HG03575 (cell line): ENCODE results near the gene MUC5AC.
"Not testable (repeated sequence)": the region's sequence is repeated elsewhere in the genome, so short reads cannot be mapped to it uniquely, and the experiment has no call there.

ENCODE experiments used
- ATAC-seq: cut with Tn5 transposase; IDR thresholded peaks from one replicate; pipeline ENCODE4 v1.9.1; 2021; ENCODE audit not compliant: unreplicated experiment, insufficient number of reproducible peaks, low FRiP score; ENCODE audit errors: extremely low read depth

MUC5AC gene

GRCh38 chr11:1158681-1159487 is 1.1 kb downstream of the MUC5AC start:
- no peak for ATAC-seq

- ATAC-seq: not testable (repeated sequence)
These were observed 1.9 kb downstream of the MUC5AC start for GRCh38 chr11:1159488-1160220.

DNA sequence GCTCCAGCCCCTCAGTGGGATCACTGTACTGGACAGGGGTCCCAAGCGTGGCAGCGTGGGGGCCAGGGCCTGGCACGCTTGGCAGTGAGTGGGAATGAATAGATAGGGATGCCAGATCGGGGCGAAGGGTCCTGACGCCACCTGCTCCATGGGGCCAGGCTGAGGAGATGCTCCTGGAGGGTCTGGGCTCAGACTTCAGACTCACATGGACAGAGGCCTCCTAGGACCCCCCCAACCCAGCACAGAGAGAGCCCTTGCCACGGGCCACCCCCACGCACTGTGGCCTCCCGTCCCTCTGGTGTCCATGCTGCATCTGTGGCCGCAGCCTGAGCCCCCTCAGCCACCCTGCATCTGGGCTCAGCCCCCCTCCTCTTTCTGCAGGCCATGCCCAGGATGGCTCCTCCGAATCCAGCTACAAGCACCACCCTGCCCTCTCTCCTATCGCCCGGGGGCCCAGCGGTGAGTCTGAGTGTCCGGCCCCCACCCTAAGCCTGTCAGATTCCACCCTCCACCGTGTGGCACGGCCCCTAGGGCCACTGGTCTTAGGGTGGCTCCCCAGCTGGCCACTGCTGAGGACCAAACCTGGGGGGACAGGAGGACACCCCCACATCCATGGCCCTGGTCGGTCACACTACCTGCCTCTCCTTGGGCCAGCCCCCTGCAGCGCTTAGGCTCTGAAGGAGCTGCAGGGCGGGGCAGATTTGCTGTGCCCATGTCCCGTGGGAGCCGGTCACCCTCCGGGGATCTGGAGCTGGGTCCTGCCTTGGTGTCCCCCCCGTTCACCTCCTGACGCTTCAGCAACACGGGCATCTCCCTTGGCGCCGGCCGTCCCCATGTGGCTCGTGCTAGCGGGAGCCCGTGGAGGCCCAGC is 2.7 kb downstream of the MUC5AC start:
- no peak for ATAC-seq

- no peak for ATAC-seq
These were observed 3.8 kb downstream of the MUC5AC start for GRCh38 chr11:1161410-1162137.

GRCh38 chr11:1162138-1162475 is 4.4 kb downstream of the MUC5AC start:
- ATAC-seq: no peak

DNA sequence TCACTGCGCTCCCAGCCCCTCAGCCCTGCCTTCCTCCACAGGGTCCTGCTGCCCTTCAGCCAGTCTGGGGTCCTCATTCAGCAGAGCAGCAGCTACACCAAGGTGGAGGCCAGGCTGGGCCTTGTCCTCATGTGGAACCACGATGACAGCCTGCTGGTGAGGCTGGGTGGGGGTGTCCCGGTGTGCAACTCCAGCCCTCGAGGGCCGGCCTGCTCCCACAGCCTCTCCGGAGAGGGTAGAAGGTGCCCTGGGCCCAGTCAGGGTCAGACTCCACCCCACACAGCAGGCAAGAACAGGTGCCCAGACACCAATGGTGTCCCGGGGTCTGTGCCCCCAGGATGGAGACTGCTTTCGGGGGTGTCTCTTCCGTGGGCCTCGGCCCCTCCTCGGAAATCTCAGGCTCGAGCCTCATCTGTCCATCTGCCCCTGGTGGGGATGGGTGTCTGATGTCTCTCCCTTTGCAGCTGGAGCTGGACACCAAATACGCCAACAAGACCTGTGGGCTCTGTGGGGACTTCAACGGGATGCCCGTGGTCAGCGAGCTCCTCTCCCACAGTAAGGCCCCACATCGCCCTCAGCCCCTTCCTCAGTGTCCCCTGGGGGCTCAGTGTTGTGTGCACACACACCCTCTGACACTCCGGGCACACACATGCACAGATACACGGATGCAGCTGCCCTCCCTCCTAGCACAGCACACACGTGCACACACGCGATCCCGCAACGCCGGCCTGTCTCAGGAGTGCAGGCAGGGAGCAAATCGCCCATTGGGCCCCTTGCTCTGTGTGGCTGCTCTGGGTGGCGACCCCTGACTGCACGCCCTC is 4.9 kb downstream of the MUC5AC start:
- no peak for ATAC-seq

GRCh38 chr11:1163321-1163910 is 5.7 kb downstream of the MUC5AC start:
- ATAC-seq: no peak

DNA sequence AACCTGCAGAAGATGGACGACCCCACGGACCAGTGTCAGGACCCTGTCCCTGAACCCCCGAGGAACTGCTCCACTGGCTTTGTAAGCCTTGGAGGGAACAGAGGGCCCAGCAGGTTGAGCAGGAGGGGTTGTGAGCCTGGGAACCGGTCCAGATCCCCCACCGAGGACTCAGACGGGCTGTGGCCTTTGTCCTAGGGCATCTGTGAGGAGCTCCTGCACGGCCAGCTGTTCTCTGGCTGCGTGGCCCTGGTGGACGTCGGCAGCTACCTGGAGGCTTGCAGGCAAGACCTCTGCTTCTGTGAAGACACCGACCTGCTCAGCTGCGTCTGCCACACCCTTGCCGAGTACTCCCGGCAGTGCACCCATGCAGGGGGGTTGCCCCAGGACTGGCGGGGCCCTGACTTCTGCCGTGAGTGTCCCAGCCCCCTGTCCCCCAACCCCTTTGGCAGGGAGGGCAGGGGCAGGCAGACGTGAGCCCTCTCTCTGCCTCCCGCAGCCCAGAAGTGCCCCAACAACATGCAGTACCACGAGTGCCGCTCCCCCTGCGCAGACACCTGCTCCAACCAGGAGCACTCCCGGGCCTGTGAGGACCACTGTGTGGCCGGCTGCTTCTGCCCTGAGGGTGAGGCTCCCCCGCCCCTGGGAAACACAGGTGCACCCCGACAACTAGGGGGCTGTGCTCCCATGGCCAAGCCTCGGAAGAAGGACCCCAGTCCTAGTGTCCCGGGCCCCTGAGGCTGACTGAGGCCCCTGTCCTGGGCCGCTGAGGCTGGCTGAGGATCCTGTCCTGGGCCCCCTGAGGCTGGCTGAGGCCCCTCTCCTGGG is 6.4 kb downstream of the MUC5AC start:
- no peak for ATAC-seq

DNA sequence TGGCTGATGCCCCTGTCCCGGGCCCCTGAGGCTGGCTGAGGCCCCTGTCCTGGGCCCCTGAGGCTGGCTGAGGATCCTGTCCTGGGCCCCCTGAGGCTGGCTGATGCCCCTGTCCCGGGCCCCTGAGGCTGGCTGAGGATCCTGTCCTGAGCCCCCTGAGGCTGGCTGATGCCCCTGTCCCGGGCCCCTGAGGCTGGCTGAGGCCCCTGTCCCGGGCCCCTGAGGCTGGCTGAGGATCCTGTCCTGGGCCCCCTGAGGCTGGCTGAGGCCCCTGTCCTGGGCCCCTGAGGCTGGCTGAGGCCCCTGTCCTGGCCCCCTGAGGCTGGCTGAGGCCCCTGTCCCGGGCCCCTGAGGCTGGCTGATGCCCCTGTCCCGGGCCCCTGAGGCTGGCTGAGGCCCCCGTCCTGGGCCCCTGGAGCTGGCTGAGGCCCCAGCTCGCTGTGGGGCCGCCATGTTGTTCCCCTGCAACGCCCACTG is 7.1 kb downstream of the MUC5AC start:
- ATAC-seq: not testable (repeated sequence)

GRCh38 chr11:1165256-1166041 is 7.7 kb downstream of the MUC5AC start:
- ATAC-seq: no peak

DNA sequence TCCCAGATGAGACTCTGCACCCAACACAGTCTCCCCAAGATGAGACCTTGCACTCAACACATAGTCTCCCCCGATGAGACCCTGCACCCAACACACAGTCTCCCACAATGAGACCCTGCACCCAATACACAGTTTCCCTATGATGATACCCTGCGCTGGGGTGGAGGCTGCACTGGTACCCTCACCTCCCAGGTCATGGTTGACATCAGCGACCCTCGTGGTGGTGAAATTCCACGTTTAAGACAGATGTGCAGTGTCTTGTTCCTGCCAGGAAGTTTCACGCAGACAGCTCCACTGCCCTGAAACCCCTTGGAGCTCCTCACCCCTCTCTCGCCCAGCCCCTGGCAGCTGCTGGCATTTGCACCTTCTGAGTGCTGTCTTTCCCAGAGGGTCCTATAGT is 9.5 kb downstream of the MUC5AC start:
- ATAC-seq: no peak

DNA sequence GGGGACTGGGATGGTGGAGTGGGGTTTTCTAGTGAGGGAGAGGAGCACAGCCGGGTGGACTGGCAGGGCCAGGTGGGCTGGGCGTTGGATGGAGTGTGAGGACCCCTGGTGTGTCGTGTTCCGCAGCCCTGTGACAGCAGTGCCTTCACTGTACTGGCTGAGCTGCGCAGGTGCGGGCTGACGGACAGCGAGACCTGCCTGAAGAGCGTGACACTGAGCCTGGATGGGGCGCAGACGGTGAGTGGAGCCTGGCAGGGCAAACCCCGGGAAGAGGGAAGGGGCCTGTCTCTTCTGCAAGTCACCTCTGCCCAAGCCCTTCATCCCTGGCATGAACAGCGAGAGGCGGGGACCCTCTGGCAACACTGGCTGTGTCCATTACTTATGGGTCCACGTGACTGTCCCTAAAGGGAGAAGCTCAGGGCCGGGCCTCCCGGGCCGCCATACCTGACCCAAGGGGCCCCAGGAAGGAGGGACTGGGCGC is 10.0 kb downstream of the MUC5AC start:
- ATAC-seq: no peak

- no peak for ATAC-seq
These were observed 10.5 kb downstream of the MUC5AC start for GRCh38 chr11:1168256-1168655.

DNA sequence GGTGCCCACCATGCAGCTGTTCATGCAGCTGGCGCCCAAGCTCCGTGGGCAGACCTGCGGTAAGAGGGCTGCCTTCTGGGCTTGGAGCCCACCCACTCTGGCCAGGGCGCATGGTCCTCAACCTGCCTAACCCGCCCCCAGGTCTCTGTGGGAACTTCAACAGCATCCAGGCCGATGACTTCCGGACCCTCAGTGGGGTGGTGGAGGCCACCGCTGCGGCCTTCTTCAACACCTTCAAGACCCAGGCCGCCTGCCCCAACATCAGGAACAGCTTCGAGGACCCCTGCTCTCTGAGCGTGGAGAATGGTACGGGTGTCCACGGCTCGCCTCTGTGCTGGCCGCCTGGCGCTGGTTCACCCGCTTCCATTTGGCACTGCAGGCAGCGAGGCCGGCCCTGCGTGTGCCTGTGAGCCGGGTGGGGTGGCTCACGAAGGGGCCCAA is 11.0 kb downstream of the MUC5AC start:
- no peak for ATAC-seq

DNA sequence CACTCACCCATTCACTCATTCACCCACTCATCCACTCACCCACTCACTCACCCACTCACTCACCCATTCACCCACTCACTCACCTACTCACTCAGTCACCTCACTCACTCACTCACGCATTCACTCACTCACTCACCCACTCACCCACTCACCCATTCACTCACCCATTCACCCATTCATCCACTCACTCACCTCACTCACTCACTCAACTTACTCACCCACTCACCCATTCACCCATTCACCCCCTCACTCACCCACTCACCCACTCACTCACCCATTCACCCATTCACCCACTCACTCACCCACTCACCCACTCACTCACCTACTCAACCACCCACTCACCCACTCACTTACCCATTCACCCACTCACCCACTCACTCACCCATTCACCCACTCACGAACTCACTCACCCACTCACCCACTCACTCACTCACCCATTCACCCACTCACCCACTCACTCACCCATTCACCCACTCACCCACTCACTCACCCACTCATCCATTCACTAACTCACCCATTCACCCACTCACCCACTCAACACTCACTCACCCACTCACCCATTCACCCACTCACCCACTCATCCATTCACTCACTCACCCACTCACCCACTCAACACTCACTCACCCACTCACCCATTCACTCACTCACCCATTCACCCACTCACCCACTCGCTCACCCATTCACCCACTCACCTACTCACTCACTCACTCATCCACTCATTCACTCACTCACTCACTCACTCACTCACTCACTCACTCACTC is 13.7 kb downstream of the MUC5AC start:
- no peak for ATAC-seq
